Gastrocnemius medialis (tissue), 4 donors: ENCODE measurements around the gene PFKFB2. TPM values are rescaled to one million over a fixed set of nuclear protein-coding genes. Genes with fewer than 3 reads are reported as not detected.
A peak's percentile ranks its signal among the peaks of the same experiment; 100 is the strongest.

Experiments
- ATAC-seq, 2 donors: fragments of 150-250 bp; one replicate each; pipeline ENCODE4 v1.9.1; 2016
- DNase-seq, 2 donors: peaks; one replicate each; pipeline ENCODE4 v3.0.0-alpha.2; 2019
- H3K27ac ChIP-seq, 4 donors: fragments of 200-600 bp; sonication (generic); 1 replicate in 1 of 4; 2 replicates in 3 of 4; pipeline ENCODE4 v1.5.1; 2016 to 2018; ENCODE audit warnings: mild to moderate bottlenecking in 2 of 4, moderate library complexity in 1 of 4
- H3K27me3 ChIP-seq, 3 donors: fragments of 200-600 bp; sonication (generic) in 2 of 3; 1 replicate in 1 of 3; 2 replicates in 2 of 3; pipeline versions ENCODE4 v1.5.1 to v1.6.0; 2016 to 2019; ENCODE audit warnings: mild to moderate bottlenecking in 1 of 3, moderate library complexity in 1 of 3
- H3K36me3 ChIP-seq, 2 donors: fragments of 200-600 bp; sonication (generic) in 1 of 2; one replicate each; pipeline ENCODE4 v1.5.1; 2017 to 2018
- H3K4me1 ChIP-seq, 2 donors: fragments of 200-600 bp; sonication (generic) in 1 of 2; one replicate each; pipeline ENCODE4 v1.5.1; 2016 to 2017; ENCODE audit warnings: mild to moderate bottlenecking in 2 of 2
- H3K4me3 ChIP-seq, 4 donors: fragments of 200-600 bp; sonication (generic) in 3 of 4; 1 replicate in 1 of 4; 2 replicates in 3 of 4; pipeline ENCODE4 v1.5.1; 2016 to 2019; ENCODE audit warnings: mild to moderate bottlenecking in 2 of 4
- H3K9me3 ChIP-seq, 3 donors: fragments of 200-600 bp; sonication (generic) in 2 of 3; 1 replicate in 1 of 3; 2 replicates in 2 of 3; pipeline ENCODE4 v1.5.1; 2016 to 2019
- POLR2A ChIP-seq, 2 donors: fragments of 450-650 bp; IDR thresholded peaks; one replicate each; pipeline ENCODE4 v1.6.1; 2017; ENCODE audit warnings: antibody characterized with exemption in 2 of 2, mild to moderate bottlenecking in 2 of 2, moderate library complexity in 2 of 2
- in situ Hi-C, 4 donors: fragments of 200-750 bp; cut with MboI; loops; one replicate each; pipeline versions ENCODE4 v1.15.0 to v1.8.0; 2017; ENCODE audit warnings: low sequenced_read_pairs in 4 of 4
- intact Hi-C: fragments of 100-400 bp; cut with DNase I; formaldehyde crosslinking; loops from one replicate; pipeline ENCODE4 v1.15.1; 2023; ENCODE audit warnings: low total_unique reads
- total RNA-seq, 4 donors: library from RNA; depleted of rRNA; stranded (reverse); fragments of >200 nt; gene quantifications; one replicate each; pipeline versions ENCODE4 v1.1.0 to v1.2.3, GENCODE V29; 2016
- TF ChIP-seq, protein P1 (sequence below), 5 experiments: fragments of 450-650 bp in 3 of 5; fragments of 200-600 bp in 2 of 5; sonication (generic) in 2 of 5; IDR thresholded peaks in 4 of 5; conservative IDR thresholded peaks in 1 of 5; 1 replicate in 4 of 5; 2 replicates in 1 of 5; pipeline ENCODE4 v1.5.1; 2016 to 2019; ENCODE audit warnings: antibody characterized with exemption in 5 of 5, mild to moderate bottlenecking in 3 of 5, moderate library complexity in 3 of 5

The PFKFB2 gene
- total RNA-seq, 4 donors from 2014 or later, result 35.5 to 40.3 (median 37.6) TPM

GRCh38 chr1:207067665-207068064 lies 14.6 kb downstream of the PFKFB2 start:
- H3K27me3 ChIP-seq, result no peaks in the 10 kb centered on the region
- peak overlapping the region; percentile 36 to 88 (median 68) for H3K27ac ChIP-seq
- DNase-seq (no peak), ATAC-seq (no peak)
- TF ChIP-seq POLR2A (IDR thresholded peaks at IDR 0.05), result no peak
- TF ChIP-seq, protein P1, sequence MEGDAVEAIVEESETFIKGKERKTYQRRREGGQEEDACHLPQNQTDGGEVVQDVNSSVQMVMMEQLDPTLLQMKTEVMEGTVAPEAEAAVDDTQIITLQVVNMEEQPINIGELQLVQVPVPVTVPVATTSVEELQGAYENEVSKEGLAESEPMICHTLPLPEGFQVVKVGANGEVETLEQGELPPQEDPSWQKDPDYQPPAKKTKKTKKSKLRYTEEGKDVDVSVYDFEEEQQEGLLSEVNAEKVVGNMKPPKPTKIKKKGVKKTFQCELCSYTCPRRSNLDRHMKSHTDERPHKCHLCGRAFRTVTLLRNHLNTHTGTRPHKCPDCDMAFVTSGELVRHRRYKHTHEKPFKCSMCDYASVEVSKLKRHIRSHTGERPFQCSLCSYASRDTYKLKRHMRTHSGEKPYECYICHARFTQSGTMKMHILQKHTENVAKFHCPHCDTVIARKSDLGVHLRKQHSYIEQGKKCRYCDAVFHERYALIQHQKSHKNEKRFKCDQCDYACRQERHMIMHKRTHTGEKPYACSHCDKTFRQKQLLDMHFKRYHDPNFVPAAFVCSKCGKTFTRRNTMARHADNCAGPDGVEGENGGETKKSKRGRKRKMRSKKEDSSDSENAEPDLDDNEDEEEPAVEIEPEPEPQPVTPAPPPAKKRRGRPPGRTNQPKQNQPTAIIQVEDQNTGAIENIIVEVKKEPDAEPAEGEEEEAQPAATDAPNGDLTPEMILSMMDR (IDR thresholded peaks at IDR 0.05 in 4 of 5, conservative IDR thresholded peaks at IDR 0.05 in 1 of 5), result no peak
- H3K4me1 ChIP-seq, result peaks cover 0 to 15% of the 10 kb centered on the region in 2 donors
- peaks cover 0 to 77% of the 10 kb centered on the region in 2 donors for H3K36me3 ChIP-seq
- in situ Hi-C loops, result loop anchor here in 2 of 4 donors (25.0 kb wide), 2 partner anchors 430 to 720 kb away; partner anchors contain the start of gene DYRK3 (in 1 of the 2)
- no peaks in the 10 kb centered on the region for H3K9me3 ChIP-seq
- intact Hi-C loops, result no loop called here
- H3K4me3 ChIP-seq, result no peak overlapping the region

DNA sequence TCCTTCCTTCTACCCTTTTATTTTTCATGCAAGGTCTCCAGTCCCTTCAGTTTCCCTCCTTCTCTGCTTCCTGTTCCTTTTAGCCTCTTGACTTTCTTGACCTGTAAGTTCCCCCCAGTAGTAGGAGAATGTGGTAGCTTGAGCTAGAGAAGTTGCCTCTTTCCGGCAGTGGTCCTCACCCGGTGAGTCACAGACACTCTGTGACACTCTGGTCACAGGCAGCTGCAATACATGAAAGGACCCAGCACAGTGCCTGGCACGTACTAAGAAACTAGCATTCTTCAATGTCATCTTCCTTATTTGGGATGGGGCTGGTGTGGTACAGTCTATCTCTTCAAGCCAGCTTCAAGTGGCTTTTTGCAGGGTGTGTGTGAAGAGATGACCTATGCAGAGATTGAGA lies 16.0 kb downstream of the PFKFB2 start:
- no peak for ATAC-seq
- H3K4me3 ChIP-seq, result no peak overlapping the region
- DNase-seq, result no peak
- intact Hi-C loops, result no loop called here
- peaks cover 0 to 13% of the 10 kb centered on the region in 2 donors for H3K4me1 ChIP-seq
- TF ChIP-seq, protein P1 (IDR thresholded peaks at IDR 0.05 in 4 of 5, conservative IDR thresholded peaks at IDR 0.05 in 1 of 5), result no peak
- TF ChIP-seq POLR2A (IDR thresholded peaks at IDR 0.05), result no peak
- peaks cover 0 to 79% of the 10 kb centered on the region in 2 donors for H3K36me3 ChIP-seq
- peak overlapping the region; percentile 57 to 88 (median 68) for H3K27ac ChIP-seq
- H3K27me3 ChIP-seq, result no peaks in the 10 kb centered on the region
- in situ Hi-C loops, result loop anchor here in 2 of 4 donors (25.0 kb wide), 2 partner anchors 432 to 718 kb away; partner anchors contain the start of gene DYRK3 (in 1 of the 2)
- H3K9me3 ChIP-seq, result no peaks in the 10 kb centered on the region

DNA sequence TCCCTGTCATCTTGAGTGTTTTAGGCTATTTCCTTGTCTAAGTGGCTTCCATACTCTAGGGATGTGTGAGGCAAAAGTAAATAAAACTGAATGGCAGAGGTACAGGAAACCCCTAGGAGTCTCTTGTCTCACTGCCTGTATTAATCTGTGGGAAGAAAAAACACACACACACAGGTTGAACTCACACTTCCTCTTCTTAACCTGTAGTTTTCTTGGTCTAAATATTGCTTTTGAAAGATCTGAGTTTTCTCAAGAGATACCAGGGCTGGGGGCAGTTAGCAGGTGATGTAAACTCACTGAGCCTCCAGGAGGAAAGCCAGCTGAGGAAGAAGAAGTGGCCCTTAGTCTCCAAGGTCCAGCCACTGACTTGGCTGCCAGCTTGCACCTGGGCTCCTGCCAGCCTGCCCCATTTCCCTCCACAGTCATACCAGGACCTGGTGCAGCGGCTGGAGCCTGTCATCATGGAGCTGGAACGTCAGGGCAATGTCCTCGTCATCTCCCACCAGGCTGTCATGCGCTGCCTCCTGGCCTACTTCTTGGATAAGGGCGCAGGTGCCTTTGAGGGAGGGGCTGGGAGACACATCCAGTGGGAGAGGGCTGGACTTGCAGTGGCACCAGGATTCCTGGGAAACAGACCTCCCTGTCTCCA lies 16.9 kb downstream of the PFKFB2 start:
- H3K36me3 ChIP-seq, result peaks cover 0 to 79% of the 10 kb centered on the region in 2 donors
- in situ Hi-C loops (loop anchor here in 3 of 4 donors (10.0 to 25.0 kb wide), 3 partner anchors 335 to 717 kb away; partner anchors contain the start of gene DYRK3 (in 1 of the 3)), intact Hi-C loops (no loop called here)
- H3K27ac ChIP-seq, result peak overlapping the region; percentile 57 to 88 (median 68)
- TF ChIP-seq POLR2A (IDR thresholded peaks at IDR 0.05), result no peak
- TF ChIP-seq, protein P1 (IDR thresholded peaks at IDR 0.05 in 4 of 5, conservative IDR thresholded peaks at IDR 0.05 in 1 of 5), result no peak
- H3K9me3 ChIP-seq, result no peaks in the 10 kb centered on the region
- peak in 1 of 2 donors; percentile 14 for ATAC-seq
- DNase-seq, result peak in 1 of 2 donors; percentile 25
- no peak overlapping the region for H3K4me3 ChIP-seq
- peaks cover 0 to 8% of the 10 kb centered on the region in 2 donors for H3K4me1 ChIP-seq
- H3K27me3 ChIP-seq, result no peaks in the 10 kb centered on the region

- intact Hi-C loops (no loop called here), in situ Hi-C loops (loop anchor here in 3 of 4 donors (10.0 to 25.0 kb wide), 3 partner anchors 334 to 716 kb away; partner anchors contain the start of gene DYRK3 (in 1 of the 3))
- ATAC-seq (no peak), DNase-seq (no peak)
- Histone ChIP-seq H3K27ac (peak overlapping the region; percentile 57 to 88 (median 68)), H3K27me3 (no peaks in the 10 kb centered on the region), H3K4me1 (peaks cover 0 to 7% of the 10 kb centered on the region in 2 donors), H3K4me3 (no peak overlapping the region), H3K9me3 (no peaks in the 10 kb centered on the region), H3K36me3 (peaks cover 0 to 74% of the 10 kb centered on the region in 2 donors)
- TF ChIP-seq, protein P1 (IDR thresholded peaks at IDR 0.05 in 4 of 5, conservative IDR thresholded peaks at IDR 0.05 in 1 of 5), result no peak
- TF ChIP-seq POLR2A (IDR thresholded peaks at IDR 0.05), result no peak
Measured at GRCh38 chr1:207070811-207071210, 17.7 kb downstream of the PFKFB2 start.
